Retina (tissue), 1 donor: ENCODE data around the gene PMVK.

Source experiments
- DNase-seq: peaks from one replicate; pipeline ENCODE4 v3.0.0-alpha.2; 2016

The PMVK gene

DNA sequence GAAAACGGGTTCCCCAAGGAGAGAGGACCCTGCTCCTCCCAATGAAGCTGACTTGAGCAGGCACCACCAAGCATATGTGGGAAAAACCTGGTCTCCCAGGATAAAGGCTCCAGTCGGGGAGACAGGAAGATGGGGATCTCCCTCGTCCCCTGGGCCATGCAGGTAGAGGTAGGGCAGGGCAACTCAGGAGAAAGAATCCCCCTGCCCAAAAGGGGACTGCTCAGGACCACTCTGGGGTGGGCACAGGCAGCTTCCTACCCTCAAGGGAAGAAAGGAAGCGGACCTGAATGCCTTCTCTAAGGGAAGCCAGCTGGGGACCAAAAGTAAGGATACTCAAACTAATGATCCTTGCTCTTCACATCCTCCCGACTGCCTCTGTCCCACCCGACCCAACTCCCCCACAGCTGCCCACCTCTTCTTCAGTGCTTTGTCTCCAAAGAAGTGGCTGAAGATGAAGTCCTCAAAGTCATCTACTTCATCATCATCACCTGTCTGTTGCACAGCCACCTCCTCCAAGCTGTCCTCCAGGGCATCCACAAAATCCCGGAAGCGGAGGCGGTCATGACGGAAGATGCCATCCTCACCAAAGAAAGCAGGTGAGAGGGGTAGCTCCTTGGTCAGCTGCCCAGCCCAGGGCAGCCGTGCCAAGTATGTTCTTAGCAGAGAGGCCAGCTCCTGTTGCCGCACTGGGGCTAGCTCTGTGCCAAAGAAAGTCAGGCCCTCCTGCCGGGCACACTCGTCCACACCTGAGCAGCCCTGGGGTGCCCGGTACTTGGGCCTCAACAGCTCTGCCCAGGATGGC is 8.8 kb upstream of the PMVK start:
- DNase-seq = no peak

GRCh38 chr1:154944401-154945159 is 8.1 kb upstream of the PMVK start:
- DNase-seq = no peak

DNA sequence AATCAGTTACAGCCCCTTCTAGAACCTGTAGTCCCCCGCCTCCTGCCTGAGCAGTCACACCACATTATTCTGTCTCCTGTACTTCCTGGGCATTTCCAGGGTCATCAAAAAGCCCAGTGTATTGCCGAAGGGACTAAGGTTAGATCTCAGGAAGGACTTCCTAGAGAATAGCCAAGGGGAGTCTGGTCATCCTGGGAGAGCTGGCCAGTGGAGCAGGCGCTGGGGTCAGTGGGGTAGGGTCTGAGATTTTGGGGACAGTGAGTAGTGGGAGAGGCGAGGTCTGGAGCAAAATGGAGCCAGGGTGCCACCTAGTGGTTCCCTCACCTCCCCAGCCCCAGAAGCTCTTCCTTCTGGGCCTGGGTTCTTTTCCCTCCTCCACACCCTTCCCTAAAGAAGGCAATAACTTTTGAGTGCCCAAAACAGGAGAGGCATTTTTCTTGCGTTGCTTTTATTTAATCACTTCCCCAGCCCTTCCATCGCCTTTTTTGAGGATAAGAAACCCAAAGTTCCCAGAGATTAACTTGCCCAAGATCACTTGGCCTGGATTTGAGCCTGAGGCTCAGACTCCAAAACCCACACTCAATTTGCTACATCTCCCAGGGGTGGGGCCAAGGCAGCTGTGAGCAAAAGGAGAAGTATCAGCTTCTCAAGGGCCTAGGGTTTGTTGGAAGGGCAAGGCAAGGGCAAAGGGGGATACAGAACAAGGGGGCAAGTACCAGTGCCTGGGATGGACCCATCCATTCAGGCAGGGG is 7.3 kb upstream of the PMVK start:
- peak; percentile 77 for DNase-seq

DNA sequence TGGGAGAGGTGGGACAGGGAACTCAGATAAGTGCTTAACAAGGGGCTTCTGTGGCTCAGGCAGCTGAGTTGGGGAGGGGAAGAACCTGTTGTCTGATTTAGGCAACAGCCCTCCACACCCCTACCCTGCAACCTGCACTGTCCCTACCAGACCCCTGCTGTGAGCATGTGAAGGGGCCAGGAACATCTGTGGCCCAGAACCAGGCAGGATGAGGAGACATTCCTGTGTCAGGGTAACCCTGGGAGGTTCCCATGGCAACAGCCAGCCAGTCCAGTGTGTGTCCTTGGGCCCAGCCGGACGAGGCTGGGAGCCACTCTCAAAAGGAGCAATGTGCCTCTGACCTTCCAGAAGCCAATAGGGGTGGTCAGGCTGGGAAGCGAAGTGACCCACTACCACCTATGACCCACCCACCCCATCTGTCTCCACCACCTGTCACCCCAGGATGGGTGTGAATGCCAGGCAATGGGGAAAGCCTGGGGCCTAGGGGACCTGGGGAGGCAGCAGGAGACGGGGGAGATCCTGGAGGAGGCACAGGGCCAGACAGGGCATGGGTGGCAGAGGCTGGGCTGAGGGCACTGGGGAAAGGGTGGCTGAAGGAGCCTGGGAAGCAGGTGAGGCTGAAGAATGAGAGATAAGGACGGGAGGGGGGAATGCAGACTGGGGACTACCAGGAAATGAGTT is 5.0 kb upstream of the PMVK start:
- DNase-seq = peak; percentile 55

DNA sequence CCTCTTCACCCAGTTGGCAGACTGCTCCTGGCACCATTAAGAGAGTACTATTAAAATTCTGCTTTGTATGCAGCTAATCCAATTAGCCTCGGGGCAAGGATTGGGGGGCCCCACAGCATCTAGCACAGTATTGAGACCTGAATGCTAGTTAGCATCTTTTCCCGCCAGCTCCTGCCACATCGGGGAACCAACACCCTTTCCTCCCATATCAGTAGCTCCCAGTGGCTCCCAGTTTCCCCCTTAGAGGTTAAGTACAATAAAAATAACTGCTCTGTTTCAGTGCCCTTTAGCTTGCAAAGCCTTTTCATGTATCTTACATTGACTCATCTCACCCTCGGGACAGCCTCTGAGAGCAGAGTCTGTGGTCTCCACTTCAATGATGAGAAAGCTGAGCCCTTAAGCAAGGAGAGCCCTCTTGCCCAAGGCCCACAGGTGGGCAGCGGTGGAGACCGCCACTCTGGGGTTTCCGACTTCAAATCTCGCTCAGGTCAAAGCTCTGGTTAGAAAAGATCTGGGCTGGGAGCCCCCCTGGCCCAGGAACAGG is 4.2 kb upstream of the PMVK start:
- no peak for DNase-seq

DNA sequence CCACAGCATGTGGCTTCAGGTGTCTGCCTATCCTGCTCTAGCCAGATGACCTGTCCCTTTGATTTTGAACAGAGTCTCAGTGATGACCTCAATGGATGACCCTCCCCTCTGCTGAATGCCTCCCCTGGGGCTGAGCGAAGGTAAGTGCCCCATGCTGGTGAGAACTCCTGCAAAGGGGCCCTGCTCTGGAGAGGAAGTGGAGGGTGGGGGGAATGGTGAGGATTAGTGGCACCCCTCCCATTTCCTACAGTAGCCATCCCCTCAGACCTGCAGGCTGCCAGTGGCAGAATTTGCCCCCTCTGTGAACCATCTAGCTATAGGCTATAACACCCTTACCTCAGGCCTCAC is 3.7 kb upstream of the PMVK start:
- no peak for DNase-seq

DNA sequence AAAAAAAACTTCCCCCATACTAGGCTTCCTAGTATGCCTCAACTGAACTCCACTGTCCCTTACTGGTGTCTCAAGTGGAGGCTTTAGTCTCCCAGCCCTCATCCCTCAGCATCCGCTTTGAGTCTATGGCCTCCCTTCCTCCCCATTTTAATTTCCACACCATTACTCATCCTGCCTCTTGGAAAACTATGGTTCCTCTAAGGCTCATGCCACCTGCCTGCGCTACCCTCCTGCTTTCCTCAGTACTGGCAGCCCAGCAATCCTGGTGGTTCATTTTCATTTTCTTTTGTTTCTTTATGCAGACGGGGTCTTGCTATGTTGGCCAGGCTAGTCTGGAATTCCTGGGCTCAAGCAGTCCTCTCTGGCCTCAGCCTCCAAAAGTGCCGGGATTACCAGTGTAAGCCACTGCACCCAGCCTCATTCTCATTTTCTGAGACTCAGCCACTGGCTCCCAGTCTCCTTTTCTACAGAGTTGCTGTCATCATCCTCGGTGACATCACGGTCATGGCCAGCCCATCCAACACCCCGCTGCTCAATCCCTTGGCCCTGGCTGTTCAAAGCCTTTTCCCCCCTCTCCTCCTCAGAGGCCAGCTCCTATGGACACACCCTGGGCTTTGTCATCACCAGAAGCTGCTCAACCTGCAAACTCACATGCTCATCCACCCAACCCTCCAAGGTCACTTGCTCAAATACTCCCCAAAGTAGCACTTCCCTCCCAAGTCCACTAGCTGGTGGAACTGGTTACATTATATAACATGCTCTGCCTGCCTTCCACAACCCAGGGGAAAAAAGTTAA is 2.3 kb upstream of the PMVK start:
- no peak for DNase-seq

GRCh38 chr1:154937988-154938386 is 1.5 kb upstream of the PMVK start:
- no peak for DNase-seq

GRCh38 chr1:154937085-154937987 is 817 bp upstream of the PMVK start:
- DNase-seq = peak; percentile 99

DNA sequence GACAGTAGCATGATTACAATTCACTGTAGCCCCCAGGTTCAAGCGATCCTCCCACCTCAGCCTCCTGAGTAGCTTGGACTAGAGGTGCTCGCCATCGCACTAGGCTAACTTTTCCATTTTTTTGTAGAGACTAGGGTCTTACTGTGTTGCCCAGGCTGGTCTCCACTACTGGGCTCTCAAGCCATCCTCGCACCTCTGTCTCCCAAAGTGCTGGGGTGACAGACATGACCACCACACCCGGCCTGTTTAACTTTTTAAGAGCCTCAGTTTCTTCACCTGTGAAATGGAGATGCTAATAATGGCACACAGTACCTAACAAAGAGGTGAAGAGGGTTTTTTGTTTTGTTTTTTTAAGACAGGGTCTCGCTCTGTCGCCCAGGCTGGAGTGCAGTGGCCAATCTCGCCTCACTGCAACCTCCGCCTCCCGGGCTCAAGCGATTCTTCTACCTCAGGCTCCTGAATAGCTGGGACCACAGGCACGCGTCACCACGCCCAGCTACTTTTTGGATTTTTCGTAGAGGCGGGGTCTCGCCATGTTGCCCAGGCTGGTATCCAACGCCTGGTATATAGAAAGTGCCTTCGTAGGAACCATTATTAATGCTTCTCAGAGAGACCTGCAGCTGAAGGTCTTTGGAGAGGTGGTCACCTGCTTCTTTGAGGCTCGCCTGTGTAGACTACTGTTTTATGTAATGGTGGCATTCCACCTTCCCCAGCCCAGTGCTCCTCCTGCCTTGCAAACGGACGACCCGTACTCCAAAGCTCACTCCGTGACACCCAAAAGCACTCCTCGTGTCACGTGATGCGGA is 567 bp downstream of the PMVK start:
- peak; percentile 32 for DNase-seq

GRCh38 chr1:154934358-154934948 is 2.1 kb downstream of the PMVK start:
- DNase-seq = no peak

GRCh38 chr1:154931940-154932487 is 4.5 kb downstream of the PMVK start:
- DNase-seq = no peak

DNA sequence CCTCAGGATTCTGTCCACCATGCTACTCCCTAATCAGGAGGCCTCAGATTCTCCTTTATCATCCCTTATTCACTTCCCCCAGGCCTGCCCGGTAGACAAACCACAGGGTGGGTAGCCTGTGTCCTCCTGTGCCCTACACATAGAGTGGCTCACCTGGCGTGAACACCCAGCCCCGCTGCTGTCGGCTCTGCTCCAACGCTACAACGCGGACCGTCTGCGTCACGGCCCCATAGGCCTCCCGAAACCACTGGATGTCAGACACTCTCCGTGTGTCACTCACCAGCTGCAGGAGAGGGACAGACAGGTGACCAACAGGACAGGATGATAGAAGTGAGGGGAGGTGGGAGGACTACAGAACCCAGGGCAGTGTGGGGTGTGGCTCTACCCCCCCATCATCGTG is 10.3 kb downstream of the PMVK start:
- no peak for DNase-seq

DNA sequence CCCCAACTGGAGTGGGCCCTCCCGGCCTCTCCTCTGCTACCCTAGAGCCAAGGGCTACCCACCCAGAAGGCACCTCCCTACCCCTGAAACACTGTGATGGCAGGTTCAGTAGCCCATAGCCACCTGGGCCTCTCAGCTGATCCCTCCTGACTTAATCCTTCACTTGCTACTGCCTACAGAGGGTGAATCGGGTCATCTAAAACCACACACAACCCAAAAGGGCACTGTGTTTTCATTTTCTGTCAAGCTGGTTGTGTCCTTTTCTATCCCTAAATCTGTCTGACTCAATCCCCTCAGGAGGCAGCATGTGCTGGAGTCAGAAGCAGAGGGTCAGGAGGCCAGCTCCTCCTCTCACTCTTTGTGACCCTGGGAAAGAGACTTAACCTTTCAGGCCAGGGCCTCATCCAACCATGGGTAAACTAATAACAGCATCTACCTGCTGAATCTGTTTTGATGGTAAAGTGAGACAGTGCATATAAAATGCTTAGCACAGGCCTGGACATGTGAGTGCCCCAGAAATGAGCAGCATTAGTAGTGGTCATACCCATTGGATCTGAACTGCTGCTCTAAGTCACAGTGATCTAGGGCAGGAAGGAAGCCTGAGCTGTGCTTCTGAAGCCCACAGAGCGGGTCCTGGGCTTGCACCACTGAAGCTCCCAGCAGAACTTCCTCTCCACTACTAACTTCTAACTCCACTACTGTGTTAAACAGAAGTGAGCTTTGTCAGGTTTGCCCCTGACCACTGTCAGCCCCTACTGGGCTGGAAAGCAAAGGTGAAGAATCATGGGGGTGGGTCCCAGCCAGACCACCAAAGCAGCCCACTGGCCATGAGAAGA is 11.0 kb downstream of the PMVK start:
- DNase-seq = no peak

- DNase-seq = no peak
Measured at GRCh38 chr1:154923695-154924094, 12.8 kb downstream of the PMVK start.

DNA sequence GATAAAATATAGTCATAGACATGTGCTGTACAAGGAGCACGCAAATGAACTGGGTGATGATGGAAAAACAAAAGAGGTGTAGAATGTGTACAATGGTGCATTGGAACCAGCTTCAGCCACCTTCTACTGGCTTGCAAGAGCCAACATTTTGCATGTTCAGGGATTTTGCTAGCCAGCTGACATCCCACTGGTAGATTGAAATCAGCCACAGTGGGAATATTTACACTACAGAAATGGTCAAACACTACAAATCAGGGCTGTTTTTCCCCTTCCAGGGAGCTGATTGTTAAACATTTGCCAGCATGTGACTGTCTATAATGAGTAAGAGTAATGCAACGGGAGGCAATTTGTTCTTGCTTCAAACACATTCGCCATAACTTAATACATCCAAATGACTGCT is 23.2 kb downstream of the PMVK start:
- DNase-seq = no peak

DNA sequence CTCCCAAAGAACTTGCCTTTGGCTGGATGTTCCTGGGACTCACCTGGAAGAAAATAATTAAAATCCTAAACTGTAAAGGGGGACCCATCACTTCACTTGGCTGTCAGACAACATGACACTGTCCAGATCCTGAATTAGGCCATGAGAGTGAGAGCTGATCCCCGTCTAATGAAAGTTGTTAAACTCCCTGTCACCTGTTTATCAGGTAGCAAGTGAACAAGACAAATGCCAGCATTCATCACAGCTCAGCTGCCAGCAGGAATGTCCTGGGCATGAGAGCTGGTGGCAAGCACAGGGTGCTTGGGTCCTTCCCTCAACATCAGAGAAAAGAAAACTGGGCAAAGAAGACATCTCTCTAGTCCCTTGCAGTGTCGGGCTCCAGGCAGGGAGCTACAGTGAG is 23.8 kb downstream of the PMVK start:
- no peak for DNase-seq
